AG04450 (cell line): ENCODE data around the gene ZYG11A. TPM values are rescaled to one million over a fixed set of nuclear protein-coding genes. Genes with fewer than 3 reads are reported as not detected.

Experiments
- CTCF ChIA-PET: fragments of 300-600, 350-600 bp; formaldehyde crosslinking; extraction: SDS; loops from one replicate; lab custom pipeline; 2022; ENCODE audit warnings: antibody characterized with exemption, inconsistent platforms; lab: Charles Lee
- POLR2A ChIA-PET: fragments of 350-600 bp; formaldehyde crosslinking; extraction: SDS; loops from one replicate; lab custom pipeline; 2021; ENCODE audit warnings: antibody characterized with exemption, inconsistent platforms; lab: Yijun Ruan, JAX
- DNase-seq: peaks from one replicate; pipeline ENCODE4 v3.0.0-alpha.2; 2011; ENCODE audit warnings: low read depth, low spot score
- H3K27ac ChIP-seq: one replicate; pipeline ENCODE4 v1.5.1; 2012; ENCODE audit warnings: low read depth, low read length, control low read depth
- H3K27me3 ChIP-seq: one replicate; pipeline ENCODE4 v1.6.0; 2012; ENCODE audit warnings: low read length; ENCODE audit not compliant: control insufficient read depth, insufficient read depth
- H3K4me3 ChIP-seq: 2 replicates; pipeline ENCODE4 v1.5.1; 2011; ENCODE audit warnings: mild to moderate bottlenecking, low read depth, low read length, control low read depth
- H3K9me3 ChIP-seq: 2 replicates; pipeline ENCODE4 v1.5.1; 2012; ENCODE audit warnings: low read length; ENCODE audit not compliant: control insufficient read depth, insufficient read depth
- polyA plus RNA-seq: library from polyadenylated mRNA; depleted of rRNA; stranded (reverse); fragments of >200 nt; gene quantifications from 2 replicates; pipeline ENCODE4 v1.2.3, GENCODE V29; 2011
- TF ChIP-seq, protein P1 (sequence below): IDR thresholded peaks from 2 replicates; pipeline ENCODE4 v1.5.1; 2011; ENCODE audit warnings: low read depth, low read length, control low read depth, inconsistent platforms

The ZYG11A gene
- polyA plus RNA-seq, 1 experiment, result 1.1 TPM

DNA sequence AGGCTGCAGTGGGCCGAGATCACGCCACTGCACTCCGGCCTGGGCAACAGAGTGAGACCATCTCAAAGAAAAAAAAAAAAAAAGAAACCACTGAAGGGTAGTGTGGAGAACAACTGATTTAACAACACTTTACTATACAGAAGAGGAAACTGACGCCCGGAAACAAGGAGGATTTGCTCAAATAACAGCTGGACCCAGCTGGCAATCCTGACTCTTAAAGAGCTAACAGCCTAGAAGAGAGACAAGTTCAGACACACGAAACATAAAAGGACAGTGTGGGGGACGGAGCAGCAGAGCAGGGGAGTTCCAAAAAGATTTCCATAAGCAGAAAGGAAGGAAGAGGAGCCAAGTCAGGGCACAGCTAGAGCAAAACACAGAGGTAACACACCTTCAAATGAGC lies 74.6 kb downstream of the ZYG11A start:
- peak; percentile 11 for DNase-seq
- CTCF ChIA-PET, result interaction anchor here (0.6 kb wide), 1 partner anchor 12 kb away, joined by 4 read pairs; no protein-coding TSS in a partner anchor
- Histone ChIP-seq H3K9me3 (no peaks in the 10 kb centered on the region; the same call in 1 of the 2 replicates), H3K27ac (no peak overlapping the region), H3K4me3 (no peak overlapping the region), H3K27me3 (no peaks in the 10 kb centered on the region)
- POLR2A ChIA-PET, result interaction anchor here (0.7 to 0.9 kb wide), 2 partner anchors 17 to 862 kb away, joined by 4 to 10 read pairs; no protein-coding TSS in a partner anchor
- TF ChIP-seq, protein P1, sequence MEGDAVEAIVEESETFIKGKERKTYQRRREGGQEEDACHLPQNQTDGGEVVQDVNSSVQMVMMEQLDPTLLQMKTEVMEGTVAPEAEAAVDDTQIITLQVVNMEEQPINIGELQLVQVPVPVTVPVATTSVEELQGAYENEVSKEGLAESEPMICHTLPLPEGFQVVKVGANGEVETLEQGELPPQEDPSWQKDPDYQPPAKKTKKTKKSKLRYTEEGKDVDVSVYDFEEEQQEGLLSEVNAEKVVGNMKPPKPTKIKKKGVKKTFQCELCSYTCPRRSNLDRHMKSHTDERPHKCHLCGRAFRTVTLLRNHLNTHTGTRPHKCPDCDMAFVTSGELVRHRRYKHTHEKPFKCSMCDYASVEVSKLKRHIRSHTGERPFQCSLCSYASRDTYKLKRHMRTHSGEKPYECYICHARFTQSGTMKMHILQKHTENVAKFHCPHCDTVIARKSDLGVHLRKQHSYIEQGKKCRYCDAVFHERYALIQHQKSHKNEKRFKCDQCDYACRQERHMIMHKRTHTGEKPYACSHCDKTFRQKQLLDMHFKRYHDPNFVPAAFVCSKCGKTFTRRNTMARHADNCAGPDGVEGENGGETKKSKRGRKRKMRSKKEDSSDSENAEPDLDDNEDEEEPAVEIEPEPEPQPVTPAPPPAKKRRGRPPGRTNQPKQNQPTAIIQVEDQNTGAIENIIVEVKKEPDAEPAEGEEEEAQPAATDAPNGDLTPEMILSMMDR, result no peak

DNA sequence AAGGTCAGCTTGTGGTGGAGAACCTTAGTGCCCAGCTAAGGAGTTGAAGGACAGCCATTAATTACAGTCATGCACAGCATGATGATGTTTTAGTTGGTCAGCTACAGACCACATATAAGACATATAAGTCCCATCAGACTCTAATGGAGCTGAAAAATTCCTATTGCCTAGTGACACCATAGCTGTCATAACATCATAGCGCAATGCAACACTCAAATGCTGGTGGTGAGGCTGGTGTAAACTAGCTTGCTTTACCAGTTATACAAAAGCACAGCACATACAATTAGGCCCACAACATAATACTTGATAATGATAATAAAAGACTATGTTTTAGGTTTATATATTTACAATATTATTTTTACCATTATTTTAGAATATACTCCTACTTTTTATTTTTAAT lies 75.0 kb downstream of the ZYG11A start:
- TF ChIP-seq, protein P1, result no peak
- H3K27me3 ChIP-seq, result no peaks in the 10 kb centered on the region
- H3K9me3 ChIP-seq, result no peaks in the 10 kb centered on the region; the same call in none of the 2 replicates
- no peak for DNase-seq
- ChIA-PET POLR2A (interaction anchor here (0.7 to 0.9 kb wide), 2 partner anchors 17 to 862 kb away, joined by 4 to 10 read pairs; no protein-coding TSS in a partner anchor), CTCF (interaction anchor here (0.6 kb wide), 1 partner anchor 12 kb away, joined by 4 read pairs; no protein-coding TSS in a partner anchor)
- no peak overlapping the region for H3K27ac ChIP-seq
- no peak overlapping the region for H3K4me3 ChIP-seq

DNA sequence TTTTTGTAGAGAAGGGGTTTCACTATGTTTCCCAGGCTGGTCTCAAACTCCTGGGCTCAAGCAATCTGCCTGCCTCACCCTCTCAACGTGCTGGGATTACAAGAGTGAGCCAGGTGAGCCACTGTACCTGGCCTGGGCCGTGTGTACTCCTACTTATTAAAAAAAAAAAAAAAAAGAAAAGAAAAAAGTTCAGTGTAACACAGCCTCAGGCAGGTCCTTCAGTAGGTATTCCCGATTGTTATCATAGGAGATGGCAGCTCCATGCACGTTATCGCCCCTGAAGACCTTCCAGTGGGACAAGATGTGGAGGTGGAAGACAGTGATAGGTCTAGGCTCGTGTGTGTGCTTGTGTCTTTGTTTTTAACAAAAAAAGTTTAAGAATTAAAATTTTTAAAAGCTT lies 75.6 kb downstream of the ZYG11A start:
- CTCF ChIA-PET, result interaction anchor here (0.6 kb wide), 1 partner anchor 275 kb away, joined by 5 read pairs; no protein-coding TSS in a partner anchor
- TF ChIP-seq, protein P1, result no peak

DNA sequence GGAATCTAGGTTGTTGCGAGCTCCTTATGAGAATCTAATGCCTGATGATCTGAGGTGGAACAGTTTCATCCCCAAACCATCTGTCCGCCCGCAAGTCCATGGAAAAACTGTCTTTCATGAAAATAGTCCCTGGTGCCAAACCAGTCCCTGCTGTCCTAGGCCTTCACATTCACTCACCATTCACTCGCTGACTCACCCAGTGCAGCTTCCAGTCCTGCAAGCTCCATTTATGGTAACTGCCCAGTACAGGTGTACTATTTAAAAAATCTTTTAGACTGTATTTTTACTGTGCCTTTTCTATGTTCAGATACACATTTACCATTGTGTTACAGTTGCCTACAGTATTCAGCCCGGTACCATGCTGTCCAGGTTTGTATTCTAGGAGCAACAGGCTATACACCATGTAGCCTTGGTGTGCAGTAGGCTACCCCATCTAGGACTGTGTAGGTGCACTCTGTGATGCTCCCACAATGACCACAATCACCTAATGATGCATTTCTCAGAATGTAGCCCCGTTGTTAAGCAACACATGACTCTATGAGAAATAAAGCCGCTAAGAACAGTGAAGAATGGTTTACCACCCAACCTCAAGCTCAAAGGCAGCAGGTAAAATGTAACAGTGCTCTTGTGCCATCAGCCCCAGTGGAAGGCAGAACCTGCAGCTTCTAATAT lies 76.6 kb downstream of the ZYG11A start:
- POLR2A ChIA-PET, result no interaction called here
- H3K9me3 ChIP-seq, result no peaks in the 10 kb centered on the region; the same call in none of the 2 replicates
- TF ChIP-seq, protein P1, result no peak
- H3K27me3 ChIP-seq, result no peaks in the 10 kb centered on the region
- DNase-seq, result no peak
- H3K4me3 ChIP-seq, result no peak overlapping the region
- H3K27ac ChIP-seq, result no peak overlapping the region
- CTCF ChIA-PET, result no interaction called here

More for the DNA sequence above, 75.6 kb downstream of the ZYG11A start:
- POLR2A ChIA-PET, result no interaction called here
- Histone ChIP-seq H3K4me3 (no peak overlapping the region), H3K27me3 (no peaks in the 10 kb centered on the region), H3K27ac (no peak overlapping the region), H3K9me3 (no peaks in the 10 kb centered on the region; the same call in none of the 2 replicates)
- no peak for DNase-seq
